SK-N-SH (cell line): Measurements from ENCODE around the gene COX7B. TPM values are rescaled to one million over a fixed set of nuclear protein-coding genes. Genes with fewer than 3 reads are reported as not detected.
A peak's percentile ranks its signal among the peaks of the same experiment; 100 is the strongest.

Experiments
- CTCF ChIA-PET: fragments of 300-600, 350-600 bp; formaldehyde crosslinking; extraction: SDS; loops from one replicate; lab custom pipeline; 2021; lab: Yijun Ruan, JAX
- POLR2A ChIA-PET: fragments of 350-600 bp; sonication (Branson Sonifier 250); formaldehyde crosslinking; extraction: SDS; loops from one replicate; lab custom pipeline; 2020; ENCODE audit warnings: antibody characterized with exemption, inconsistent platforms; lab: Yijun Ruan, JAX
- DNase-seq: peaks from one replicate; pipeline ENCODE4 v3.0.0; 2012
- H2AFZ ChIP-seq: fragments of 200-600 bp; sonication (generic); 2 replicates; pipeline ENCODE4 v1.8.1; 2016; ENCODE audit warnings: antibody characterized with exemption, mild to moderate bottlenecking, low read depth
- H3F3A ChIP-seq: fragments of 200-600 bp; sonication (generic); replicated peaks from 2 replicates; pipeline ENCODE3; 2016; ENCODE audit warnings: antibody characterized with exemption, mild to moderate bottlenecking; ENCODE audit not compliant: insufficient read depth
- H3K27ac ChIP-seq, 2 experiments: fragments of 200-500 bp in 1 of 2; fragments of 200-600 bp in 1 of 2; sonication (Bioruptor generic) in 1 of 2; sonication (generic), shearing (Covaris generic) in 1 of 2; 2 replicates each; pipeline versions ENCODE4 v1.5.1 to v1.6.1; 2014 to 2016; ENCODE audit warnings: low read depth in 2 of 2, inconsistent platforms in 1 of 2, low read length in 1 of 2, mild to moderate bottlenecking in 1 of 2, mixed read lengths in 1 of 2
- H3K27me3 ChIP-seq: fragments of 200-600 bp; sonication (generic), shearing (Covaris generic); 2 replicates; pipeline ENCODE4 v1.6.1; 2016; ENCODE audit warnings: mixed run types; ENCODE audit not compliant: insufficient read depth
- H3K36me3 ChIP-seq, 2 experiments: fragments of 200-500 bp in 1 of 2; fragments of 200-600 bp in 1 of 2; sonication (Bioruptor generic) in 1 of 2; sonication (generic) in 1 of 2; replicated peaks in 1 of 2; 2 replicates each; pipeline versions ENCODE3 to v1.5.1; 2014 to 2016; ENCODE audit warnings: low read length in 1 of 2, mild to moderate bottlenecking in 1 of 2; ENCODE audit not compliant: insufficient read depth in 2 of 2, control insufficient read depth in 1 of 2
- H3K4me1 ChIP-seq, 2 experiments: fragments of 200-500 bp in 1 of 2; fragments of 200-600 bp in 1 of 2; sonication (Bioruptor generic) in 1 of 2; sonication (generic), shearing (Covaris generic) in 1 of 2; 2 replicates each; pipeline versions ENCODE4 v1.5.1 to v1.6.1; 2014 to 2016; ENCODE audit warnings: low read depth in 1 of 2, low read length in 1 of 2, mixed run types in 1 of 2; ENCODE audit not compliant: insufficient read depth in 2 of 2, control insufficient read depth in 1 of 2
- H3K4me2 ChIP-seq: fragments of 200-600 bp; sonication (generic), shearing (Covaris generic); 2 replicates; pipeline ENCODE4 v1.6.1; 2017; ENCODE audit warnings: mixed run types
- H3K4me3 ChIP-seq, 2 experiments: fragments of 200-500 bp in 1 of 2; fragments of 200-600 bp in 1 of 2; sonication (Bioruptor generic) in 1 of 2; sonication (generic), shearing (Covaris generic) in 1 of 2; 2 replicates each; pipeline versions ENCODE4 v1.5.1 to v1.8.1; 2014 to 2016; ENCODE audit warnings: low read depth in 2 of 2, inconsistent platforms in 1 of 2, low read length in 1 of 2, mild to moderate bottlenecking in 1 of 2, mixed read lengths in 1 of 2, moderate library complexity in 1 of 2
- H3K79me2 ChIP-seq: fragments of 200-600 bp; sonication (generic); 2 replicates; pipeline ENCODE4 v1.8.1; 2017; ENCODE audit warnings: mild to moderate bottlenecking; ENCODE audit not compliant: insufficient read depth
- H3K9ac ChIP-seq: fragments of 200-600 bp; sonication (generic); 2 replicates; pipeline ENCODE4 v1.6.1; 2017; ENCODE audit warnings: mixed run types
- H3K9me2 ChIP-seq: fragments of 200-600 bp; sonication (generic); 2 replicates; pipeline ENCODE4 v1.6.1; 2017; ENCODE audit warnings: mixed run types
- H3K9me3 ChIP-seq: fragments of 200-600 bp; sonication (generic); 2 replicates; pipeline ENCODE4 v1.6.1; 2017; ENCODE audit warnings: mixed run types, mild to moderate bottlenecking, moderate library complexity
- H4K20me1 ChIP-seq: fragments of 200-600 bp; sonication (generic); 2 replicates; pipeline ENCODE4 v1.6.1; 2017; ENCODE audit warnings: mild to moderate bottlenecking, mixed run types; ENCODE audit not compliant: insufficient read depth
- ELF1 ChIP-seq: IDR thresholded peaks from 2 replicates; pipeline ENCODE4 v1.4.0; 2012
- EP300 ChIP-seq, 2 experiments: IDR thresholded peaks; 2 replicates each; pipeline versions ENCODE4 v1.4.0 to v1.6.1; 2012; ENCODE audit warnings: borderline replicate concordance in 1 of 2, low read depth in 1 of 2, low read length in 1 of 2
- FOSL2 ChIP-seq: IDR thresholded peaks from 2 replicates; pipeline ENCODE4 v1.4.0; 2012; ENCODE audit warnings: low read depth, mild to moderate bottlenecking, moderate library complexity, borderline replicate concordance
- FOXJ3 ChIP-seq: sonication (generic); formaldehyde crosslinking; IDR thresholded peaks from 2 replicates; pipeline ENCODE4 v1.5.1; 2020; ENCODE audit warnings: mild to moderate bottlenecking, missing genetic modification reagents
- GABPA ChIP-seq: IDR thresholded peaks from 2 replicates; pipeline ENCODE4 v1.4.0; 2012; ENCODE audit warnings: low read depth, mild to moderate bottlenecking
- MEF2A ChIP-seq: IDR thresholded peaks from 2 replicates; pipeline ENCODE4 v1.4.0; 2012; ENCODE audit warnings: low read depth, borderline replicate concordance
- NRF1 ChIP-seq: IDR thresholded peaks from 2 replicates; pipeline ENCODE4 v1.6.1; 2012; ENCODE audit warnings: low read depth, mild to moderate bottlenecking, low read length
- RAD21 ChIP-seq: IDR thresholded peaks from 2 replicates; pipeline ENCODE4 v1.6.1; 2012; ENCODE audit warnings: mild to moderate bottlenecking, low read length
- RXRA ChIP-seq: IDR thresholded peaks from 2 replicates; pipeline ENCODE4 v1.4.0; 2012; ENCODE audit warnings: low read depth, mild to moderate bottlenecking, borderline replicate concordance
- TEAD4 ChIP-seq: IDR thresholded peaks from 2 replicates; pipeline ENCODE4 v1.4.0; 2012; ENCODE audit warnings: mild to moderate bottlenecking, borderline replicate concordance; ENCODE audit not compliant: insufficient read depth
- WGBS: methylation state at CpG from one replicate; pipeline ENCODE4 v1.1.6; 2017; ENCODE audit warnings: low lambda C conversion rate; 5-methylcytosine and 5-hydroxymethylcytosine counted together
- polyA plus RNA-seq, 3 experiments: library from polyadenylated mRNA; depleted of rRNA; stranded (reverse); fragments of >200 nt; gene quantifications; 2 replicates each; pipeline ENCODE4 v1.2.3, GENCODE V29; 2012
- TF ChIP-seq, protein P1 (sequence below): IDR thresholded peaks from 2 replicates; pipeline ENCODE4 v1.6.1; 2012; ENCODE audit warnings: mild to moderate bottlenecking, low read depth, low read length, moderate library complexity
- TF ChIP-seq, protein P2 (sequence below): fragments of 150-350 bp; IDR thresholded peaks from 2 replicates; pipeline ENCODE4 v1.6.1; 2016; ENCODE audit warnings: mild to moderate bottlenecking, low read depth, low read length

Gene COX7B
- polyA plus RNA-seq, 1 of the 3 experiments (the other 2 are of a cell fraction): 1,029 TPM

GRCh38 chrX:77894921-77895886 lies 4.1 kb upstream of the COX7B start, which contains the start of gene MAGT1 (continued):
- TF ChIP-seq, protein P1, sequence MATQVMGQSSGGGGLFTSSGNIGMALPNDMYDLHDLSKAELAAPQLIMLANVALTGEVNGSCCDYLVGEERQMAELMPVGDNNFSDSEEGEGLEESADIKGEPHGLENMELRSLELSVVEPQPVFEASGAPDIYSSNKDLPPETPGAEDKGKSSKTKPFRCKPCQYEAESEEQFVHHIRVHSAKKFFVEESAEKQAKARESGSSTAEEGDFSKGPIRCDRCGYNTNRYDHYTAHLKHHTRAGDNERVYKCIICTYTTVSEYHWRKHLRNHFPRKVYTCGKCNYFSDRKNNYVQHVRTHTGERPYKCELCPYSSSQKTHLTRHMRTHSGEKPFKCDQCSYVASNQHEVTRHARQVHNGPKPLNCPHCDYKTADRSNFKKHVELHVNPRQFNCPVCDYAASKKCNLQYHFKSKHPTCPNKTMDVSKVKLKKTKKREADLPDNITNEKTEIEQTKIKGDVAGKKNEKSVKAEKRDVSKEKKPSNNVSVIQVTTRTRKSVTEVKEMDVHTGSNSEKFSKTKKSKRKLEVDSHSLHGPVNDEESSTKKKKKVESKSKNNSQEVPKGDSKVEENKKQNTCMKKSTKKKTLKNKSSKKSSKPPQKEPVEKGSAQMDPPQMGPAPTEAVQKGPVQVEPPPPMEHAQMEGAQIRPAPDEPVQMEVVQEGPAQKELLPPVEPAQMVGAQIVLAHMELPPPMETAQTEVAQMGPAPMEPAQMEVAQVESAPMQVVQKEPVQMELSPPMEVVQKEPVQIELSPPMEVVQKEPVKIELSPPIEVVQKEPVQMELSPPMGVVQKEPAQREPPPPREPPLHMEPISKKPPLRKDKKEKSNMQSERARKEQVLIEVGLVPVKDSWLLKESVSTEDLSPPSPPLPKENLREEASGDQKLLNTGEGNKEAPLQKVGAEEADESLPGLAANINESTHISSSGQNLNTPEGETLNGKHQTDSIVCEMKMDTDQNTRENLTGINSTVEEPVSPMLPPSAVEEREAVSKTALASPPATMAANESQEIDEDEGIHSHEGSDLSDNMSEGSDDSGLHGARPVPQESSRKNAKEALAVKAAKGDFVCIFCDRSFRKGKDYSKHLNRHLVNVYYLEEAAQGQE: no peak
- TF ChIP-seq TEAD4 (no peak), ELF1 (no peak)
- TF ChIP-seq, protein P2, sequence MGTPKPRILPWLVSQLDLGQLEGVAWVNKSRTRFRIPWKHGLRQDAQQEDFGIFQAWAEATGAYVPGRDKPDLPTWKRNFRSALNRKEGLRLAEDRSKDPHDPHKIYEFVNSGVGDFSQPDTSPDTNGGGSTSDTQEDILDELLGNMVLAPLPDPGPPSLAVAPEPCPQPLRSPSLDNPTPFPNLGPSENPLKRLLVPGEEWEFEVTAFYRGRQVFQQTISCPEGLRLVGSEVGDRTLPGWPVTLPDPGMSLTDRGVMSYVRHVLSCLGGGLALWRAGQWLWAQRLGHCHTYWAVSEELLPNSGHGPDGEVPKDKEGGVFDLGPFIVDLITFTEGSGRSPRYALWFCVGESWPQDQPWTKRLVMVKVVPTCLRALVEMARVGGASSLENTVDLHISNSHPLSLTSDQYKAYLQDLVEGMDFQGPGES: peak; percentile 56; the same call in 1 of the 2 replicates

DNA sequence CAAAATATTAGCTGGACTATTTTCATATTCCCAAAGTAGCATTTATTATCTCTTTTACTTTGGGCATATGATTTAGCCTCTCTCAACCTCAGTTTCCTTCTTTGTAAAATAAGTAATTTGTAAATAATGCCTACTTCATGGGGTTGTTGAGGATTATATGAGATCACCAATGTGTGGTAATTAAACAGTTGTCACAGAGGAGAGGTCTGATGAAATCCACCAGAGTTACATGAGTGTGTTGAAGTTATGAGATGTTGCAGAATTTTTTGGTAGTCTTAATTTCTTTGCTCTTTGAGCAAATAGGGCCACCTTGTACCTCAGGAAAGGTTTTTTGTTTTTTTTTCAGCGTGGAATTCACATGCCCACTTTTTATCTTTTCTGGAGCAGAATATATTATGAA lies 1.4 kb downstream of the COX7B start:
- no peaks in the 10 kb centered on the region; the same call in 1 of the 2 replicates for H4K20me1 ChIP-seq
- TF ChIP-seq MEF2A (no peak), FOSL2 (no peak), GABPA (no peak), EP300 (IDR thresholded peaks at IDR 0.05; ENCODE audit: borderline replicate concordance in 1 of 2, low read depth in 1 of 2, low read length in 1 of 2) (no peak), FOXJ3 (CRISPR knock-in tag) (no peak), NRF1 (no peak), RAD21 (no peak), RXRA (no peak)
- TF ChIP-seq, protein P1: no peak
- TF ChIP-seq, all 33 proteins: peak for 0
- 89% methylated on average over 1 of the region's 1 CpG for WGBS
- Histone ChIP-seq H3K27ac (peak overlapping the region in 1 of 2 experiments; percentile 85; a peak in 1 of 4 replicates), H3K4me2 (peak overlapping the region; percentile 83), H3K9ac (peak overlapping the region; percentile 85), H3F3A (peaks cover 27% of the 10 kb centered on the region), H3K4me1 (no peaks in the 10 kb centered on the region), H3K4me3 (peak overlapping the region; percentile 72 to 78), H3K36me3 (peaks cover 17 to 32% of the 10 kb centered on the region in 2 experiments), H3K79me2 (peaks cover 40% of the 10 kb centered on the region), H3K27me3 (no peaks in the 10 kb centered on the region), H3K9me2 (no peaks in the 10 kb centered on the region), H3K9me3 (no peaks in the 10 kb centered on the region), H2AFZ (no peak overlapping the region)
- DNase-seq: no peak
- ChIA-PET CTCF (interaction anchor here (1.3 to 1.8 kb wide), 3 partner anchors 124 to 129 kb away, joined by 3 to 6 read pairs (median 6); no protein-coding TSS in a partner anchor), POLR2A (no interaction called here)
